C4-2B (cell line): ENCODE measurements around the gene KCTD11.

ENCODE experiments used
- H3K27ac ChIP-seq: fragments of 450-650 bp; 2 replicates; pipeline ENCODE4 v1.5.1; 2017
- ZFX ChIP-seq: fragments of 450-650 bp; IDR thresholded peaks from 2 replicates; pipeline ENCODE4 v1.6.1; 2017
- TF ChIP-seq, protein P1 (sequence below): fragments of 450-650 bp; conservative IDR thresholded peaks from 2 replicates; pipeline ENCODE4 v1.5.1; 2017; ENCODE audit warnings: mild to moderate bottlenecking

The KCTD11 gene

DNA sequence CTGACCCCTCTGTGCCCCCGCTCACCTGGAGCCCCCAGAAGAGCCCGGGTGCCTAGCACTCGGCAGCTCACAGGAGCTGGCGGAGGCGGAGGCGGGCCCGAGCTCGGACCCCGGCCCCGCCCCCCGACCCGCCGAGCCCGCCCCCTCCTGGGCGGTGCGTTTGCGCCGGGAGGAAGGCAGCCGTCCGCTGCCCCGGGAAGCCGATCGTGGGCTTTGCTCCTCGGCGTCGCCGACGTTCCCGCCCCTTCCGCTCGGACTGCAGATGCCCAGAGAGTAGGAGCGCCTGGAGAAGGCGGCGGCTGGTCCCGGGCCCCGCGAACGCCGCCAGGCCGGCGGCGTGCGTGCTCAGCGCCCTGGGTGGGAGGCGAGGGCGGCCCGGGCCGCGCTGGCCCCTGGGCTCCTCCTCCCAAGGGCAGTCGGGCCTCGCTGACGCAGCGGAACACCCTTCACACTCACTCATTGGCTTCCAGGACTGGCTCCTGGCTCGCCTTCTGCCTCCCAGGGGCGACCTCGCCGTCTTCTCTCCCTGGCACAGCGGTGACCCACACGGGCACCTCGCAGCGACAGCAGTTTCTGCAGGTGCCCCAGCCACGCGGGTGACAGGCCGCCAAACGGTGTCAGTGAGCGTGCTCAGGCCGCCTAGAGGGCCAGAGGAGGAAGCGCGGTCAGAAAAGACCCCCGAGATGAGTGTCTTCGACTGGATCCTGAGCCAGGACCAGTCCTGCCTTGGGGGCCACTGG, 42.7 kb downstream of the KCTD11 start, which contains the start of gene PLSCR3:
PLSCR3 (minus strand) TSS at position 74 of the 740 bp plus-strand sequence. CDS start 415 bp downstream, outside the sequence.
- peak within 1 kb of the TSS; percentile 82 for H3K27ac ChIP-seq
- TF ChIP-seq, protein P1, sequence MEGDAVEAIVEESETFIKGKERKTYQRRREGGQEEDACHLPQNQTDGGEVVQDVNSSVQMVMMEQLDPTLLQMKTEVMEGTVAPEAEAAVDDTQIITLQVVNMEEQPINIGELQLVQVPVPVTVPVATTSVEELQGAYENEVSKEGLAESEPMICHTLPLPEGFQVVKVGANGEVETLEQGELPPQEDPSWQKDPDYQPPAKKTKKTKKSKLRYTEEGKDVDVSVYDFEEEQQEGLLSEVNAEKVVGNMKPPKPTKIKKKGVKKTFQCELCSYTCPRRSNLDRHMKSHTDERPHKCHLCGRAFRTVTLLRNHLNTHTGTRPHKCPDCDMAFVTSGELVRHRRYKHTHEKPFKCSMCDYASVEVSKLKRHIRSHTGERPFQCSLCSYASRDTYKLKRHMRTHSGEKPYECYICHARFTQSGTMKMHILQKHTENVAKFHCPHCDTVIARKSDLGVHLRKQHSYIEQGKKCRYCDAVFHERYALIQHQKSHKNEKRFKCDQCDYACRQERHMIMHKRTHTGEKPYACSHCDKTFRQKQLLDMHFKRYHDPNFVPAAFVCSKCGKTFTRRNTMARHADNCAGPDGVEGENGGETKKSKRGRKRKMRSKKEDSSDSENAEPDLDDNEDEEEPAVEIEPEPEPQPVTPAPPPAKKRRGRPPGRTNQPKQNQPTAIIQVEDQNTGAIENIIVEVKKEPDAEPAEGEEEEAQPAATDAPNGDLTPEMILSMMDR: no peak; the same call in 1 of the 2 replicates
- TF ChIP-seq ZFX: peak; percentile 20; the same call in 1 of the 2 replicates

DNA sequence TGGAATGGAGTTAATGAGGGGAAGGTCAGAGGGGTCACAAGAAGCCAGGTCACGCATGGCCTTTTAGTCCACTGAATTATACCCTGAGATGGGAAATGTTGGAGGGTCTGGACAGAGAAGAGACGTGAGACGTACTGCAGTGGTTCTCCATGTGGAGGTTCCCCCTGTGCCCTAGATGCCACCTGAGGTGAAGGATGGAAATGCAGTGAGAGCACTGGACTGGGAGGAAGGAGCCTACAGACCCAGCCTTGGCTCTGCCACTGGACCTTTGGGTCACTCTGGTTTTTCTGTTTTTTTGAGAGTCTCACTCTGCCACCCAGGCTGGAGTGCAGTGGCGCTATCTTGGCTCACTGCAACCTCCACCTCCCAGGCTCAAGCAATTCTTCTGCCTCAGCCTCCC, 44.2 kb downstream of the KCTD11 start:
- H3K27ac ChIP-seq: no peak overlapping the region
- no peak for TF ChIP-seq ZFX
- TF ChIP-seq, protein P1: no peak

DNA sequence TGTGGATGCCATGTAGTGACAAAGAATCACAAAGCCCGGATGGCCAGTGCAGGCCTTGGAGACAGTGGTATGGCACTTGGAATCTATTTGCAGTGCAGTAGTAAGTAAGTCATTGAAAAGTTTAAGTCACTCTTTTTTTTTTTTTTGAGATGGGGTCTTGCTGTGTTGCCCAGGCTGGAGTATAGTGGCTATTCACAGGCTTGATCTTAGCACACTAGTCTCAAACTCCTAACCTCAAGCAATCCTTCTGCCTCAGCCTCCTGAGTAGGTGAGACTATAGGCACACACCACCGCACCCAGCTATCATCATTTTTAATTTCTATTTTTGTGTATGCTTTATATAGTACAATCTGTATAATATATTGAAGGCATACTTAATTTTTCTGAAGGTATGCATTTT, 46.6 kb downstream of the KCTD11 start:
- no peak for TF ChIP-seq ZFX
- TF ChIP-seq, protein P1: no peak
- H3K27ac ChIP-seq: no peak overlapping the region

DNA sequence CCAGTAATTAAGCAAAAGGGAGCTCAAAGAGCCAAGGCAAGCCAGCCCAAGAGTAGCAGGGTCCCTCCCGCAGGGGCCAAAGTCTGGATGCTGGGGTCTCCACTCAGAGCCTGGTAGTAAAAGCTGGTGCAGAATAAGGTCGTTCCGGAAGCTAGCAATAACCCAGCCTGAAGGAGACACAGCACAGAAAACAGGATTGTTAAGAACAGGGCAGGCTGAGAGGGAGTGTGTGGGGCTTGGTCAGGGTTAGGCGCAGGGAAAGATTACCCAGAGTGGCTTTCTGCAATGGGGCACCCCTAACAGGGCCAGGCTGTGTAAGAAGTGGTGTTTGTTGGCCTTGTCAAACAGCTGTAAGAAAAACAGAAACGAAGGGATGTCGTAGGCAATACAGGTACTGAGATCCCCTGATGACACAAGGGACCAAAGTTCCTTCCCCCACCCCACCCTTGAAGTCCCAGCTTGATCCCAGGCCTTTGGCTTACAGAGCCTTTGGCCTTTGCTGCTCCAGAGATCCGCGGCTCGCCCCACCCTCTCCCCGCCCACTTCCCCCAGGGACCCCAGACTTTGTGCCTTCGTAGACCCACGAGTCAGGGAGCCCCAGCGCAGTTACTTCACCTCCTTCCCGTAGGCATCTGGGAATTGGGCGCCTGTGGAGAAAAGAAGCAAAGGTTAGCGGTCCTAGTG, 51.2 kb downstream of the KCTD11 start:
- peak overlapping the region; percentile 86 for H3K27ac ChIP-seq
- TF ChIP-seq, protein P1: no peak
- TF ChIP-seq ZFX: no peak

DNA sequence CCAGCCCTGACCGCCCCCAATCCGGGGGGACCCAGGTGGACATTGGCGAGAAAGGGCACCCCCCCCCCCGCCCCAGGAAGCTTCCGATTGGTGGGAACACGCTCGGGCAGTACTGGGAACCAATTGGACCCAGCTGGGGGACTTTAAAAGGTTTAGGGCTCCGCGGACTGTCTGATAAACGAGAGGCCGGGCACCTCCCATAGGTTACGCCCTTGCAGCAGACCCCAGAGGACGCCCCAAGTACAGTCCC, 51.7 kb downstream of the KCTD11 start:
- H3K27ac ChIP-seq: peak overlapping the region; percentile 86
- TF ChIP-seq, protein P1: no peak
- 0 out of 2 replicates have a peak, but pooled peaks have one; percentile 13 for TF ChIP-seq ZFX

DNA sequence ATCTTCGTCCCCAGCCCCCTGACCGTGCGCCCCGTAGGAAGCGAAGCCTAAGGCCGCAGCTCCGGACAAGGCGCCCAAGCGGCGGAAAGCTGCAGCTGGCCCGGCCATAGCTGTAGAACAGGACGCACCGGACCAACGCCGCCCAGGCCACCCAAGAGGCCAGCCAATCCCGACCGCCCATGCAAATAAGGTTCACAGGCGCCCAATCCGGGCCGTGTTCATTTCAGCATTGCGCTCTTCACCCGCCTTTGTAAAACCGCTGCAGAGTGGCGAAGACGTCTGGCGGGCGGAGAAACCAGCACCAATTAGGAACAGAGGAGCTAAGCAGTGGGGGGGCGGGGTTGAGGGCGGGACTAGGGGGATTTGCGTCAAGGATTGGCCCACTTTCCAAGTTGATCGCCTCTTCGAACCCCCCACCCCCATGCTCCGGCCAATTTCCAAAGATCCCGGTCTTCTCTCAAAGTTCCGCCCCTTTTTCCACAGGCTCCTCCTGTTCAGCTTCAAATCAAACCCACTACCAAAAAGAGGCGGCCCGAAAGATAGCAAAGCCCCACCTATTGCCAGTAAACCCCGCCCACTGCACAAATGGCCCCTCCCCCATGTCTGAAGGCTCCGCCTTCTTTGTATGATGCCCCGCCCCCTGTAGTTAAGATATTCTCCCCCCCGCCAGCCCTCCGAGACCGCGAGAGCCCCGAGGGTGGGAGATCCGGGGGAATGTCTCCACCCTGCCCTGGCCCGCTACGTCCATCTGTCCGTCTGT, 52.2 kb downstream of the KCTD11 start, which contains the start of gene TMEM256:
TMEM256 (minus strand) TSS at position 121 of the 760 bp plus-strand sequence; CDS start at position 108, 13 bp downstream.
- peak within 1 kb of the TSS; percentile 86 for H3K27ac ChIP-seq
- no peak for TF ChIP-seq ZFX
- TF ChIP-seq, protein P1: no peak
